Loucy (cell line): ENCODE results near the gene PIK3CB.

Source experiments
- H2AFZ ChIP-seq: fragments of 200-600 bp; sonication (generic); 2 replicates; pipeline ENCODE4 v1.6.0; 2016; ENCODE audit warnings: antibody characterized with exemption, mild to moderate bottlenecking, low read length, moderate library complexity
- H3F3A ChIP-seq: fragments of 200-600 bp; 2 replicates; pipeline ENCODE4 v1.6.0; 2016; ENCODE audit warnings: antibody characterized with exemption, low read depth, mild to moderate bottlenecking
- H3K27me3 ChIP-seq: fragments of 200-600 bp; sonication (generic); 2 replicates; pipeline ENCODE4 v1.6.1; 2014; ENCODE audit warnings: low read length, mild to moderate bottlenecking; ENCODE audit not compliant: insufficient read depth, poor library complexity, severe bottlenecking
- H3K36me3 ChIP-seq: fragments of 200-600 bp; sonication (generic); 2 replicates; pipeline ENCODE4 v1.6.1; 2016; ENCODE audit warnings: low read length; ENCODE audit not compliant: insufficient read depth
- H3K4me1 ChIP-seq: fragments of 200-600 bp; sonication (generic); 2 replicates; pipeline ENCODE4 v1.5.1; 2014; ENCODE audit warnings: low read length, mild to moderate bottlenecking; ENCODE audit not compliant: insufficient read depth, poor library complexity, severe bottlenecking
- H3K4me2 ChIP-seq: fragments of 200-600 bp; sonication (generic); 2 replicates; pipeline ENCODE4 v1.6.0; 2014; ENCODE audit warnings: antibody characterized with exemption, low read length, low read depth, mild to moderate bottlenecking; ENCODE audit not compliant: poor library complexity, severe bottlenecking
- H3K4me3 ChIP-seq: fragments of 200-600 bp; sonication (generic); 2 replicates; pipeline ENCODE4 v1.5.1; 2014; ENCODE audit warnings: low read length, mild to moderate bottlenecking, mixed read lengths; ENCODE audit not compliant: poor library complexity, severe bottlenecking
- H3K79me2 ChIP-seq: fragments of 200-600 bp; sonication (generic); 2 replicates; pipeline ENCODE4 v1.6.1; 2014; ENCODE audit warnings: low read length; ENCODE audit not compliant: insufficient read depth
- H3K9ac ChIP-seq: fragments of 200-600 bp; sonication (generic); 2 replicates; pipeline ENCODE4 v1.6.0; 2014; ENCODE audit warnings: mild to moderate bottlenecking, low read depth, low read length, moderate library complexity; ENCODE audit not compliant: poor library complexity, severe bottlenecking
- H3K9me2 ChIP-seq: fragments of 200-600 bp; sonication (generic); replicated peaks from 2 replicates; pipeline ENCODE4 v1.6.1; 2016; ENCODE audit warnings: low read depth, low read length, mixed read lengths
- H3K9me3 ChIP-seq: fragments of 200-600 bp; sonication (generic); 2 replicates; pipeline ENCODE4 v1.6.1; 2014; ENCODE audit warnings: mild to moderate bottlenecking, antibody characterized with exemption, low read length, low read depth; ENCODE audit not compliant: insufficient read depth
- H4K20me1 ChIP-seq: fragments of 200-600 bp; sonication (generic); 2 replicates; pipeline ENCODE4 v1.6.0; 2014; ENCODE audit warnings: antibody characterized with exemption, low read length, mild to moderate bottlenecking; ENCODE audit not compliant: insufficient read depth, poor library complexity, severe bottlenecking
- EZH2phosphoT487 ChIP-seq: fragments of 200-600 bp; IDR thresholded peaks from 2 replicates; pipeline ENCODE4 v1.6.1; 2018; ENCODE audit warnings: antibody characterized with exemption, mild to moderate bottlenecking, moderate library complexity, borderline replicate concordance
- TF ChIP-seq, protein P1 (sequence below): fragments of 200-600 bp; sonication (generic); conservative IDR thresholded peaks from 2 replicates; pipeline ENCODE4 v1.5.1; 2014; ENCODE audit warnings: mild to moderate bottlenecking, antibody characterized with exemption, low read length

PIK3CB gene

GRCh38 chr3:138724443-138724842, 110.3 kb downstream of the PIK3CB start:
- no peaks in the 10 kb centered on the region for H3K9me3 ChIP-seq
- H3K9ac ChIP-seq: no peak overlapping the region
- H4K20me1 ChIP-seq: no peaks in the 10 kb centered on the region
- no peak for TF ChIP-seq EZH2phosphoT487
- TF ChIP-seq, protein P1, sequence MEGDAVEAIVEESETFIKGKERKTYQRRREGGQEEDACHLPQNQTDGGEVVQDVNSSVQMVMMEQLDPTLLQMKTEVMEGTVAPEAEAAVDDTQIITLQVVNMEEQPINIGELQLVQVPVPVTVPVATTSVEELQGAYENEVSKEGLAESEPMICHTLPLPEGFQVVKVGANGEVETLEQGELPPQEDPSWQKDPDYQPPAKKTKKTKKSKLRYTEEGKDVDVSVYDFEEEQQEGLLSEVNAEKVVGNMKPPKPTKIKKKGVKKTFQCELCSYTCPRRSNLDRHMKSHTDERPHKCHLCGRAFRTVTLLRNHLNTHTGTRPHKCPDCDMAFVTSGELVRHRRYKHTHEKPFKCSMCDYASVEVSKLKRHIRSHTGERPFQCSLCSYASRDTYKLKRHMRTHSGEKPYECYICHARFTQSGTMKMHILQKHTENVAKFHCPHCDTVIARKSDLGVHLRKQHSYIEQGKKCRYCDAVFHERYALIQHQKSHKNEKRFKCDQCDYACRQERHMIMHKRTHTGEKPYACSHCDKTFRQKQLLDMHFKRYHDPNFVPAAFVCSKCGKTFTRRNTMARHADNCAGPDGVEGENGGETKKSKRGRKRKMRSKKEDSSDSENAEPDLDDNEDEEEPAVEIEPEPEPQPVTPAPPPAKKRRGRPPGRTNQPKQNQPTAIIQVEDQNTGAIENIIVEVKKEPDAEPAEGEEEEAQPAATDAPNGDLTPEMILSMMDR: no peak
- no peaks in the 10 kb centered on the region for H3K4me1 ChIP-seq
- H2AFZ ChIP-seq: no peak overlapping the region
- no peak overlapping the region for H3K4me2 ChIP-seq
- H3K4me3 ChIP-seq: no peak overlapping the region
- H3F3A ChIP-seq: no peaks in the 10 kb centered on the region
- no peaks in the 10 kb centered on the region for H3K27me3 ChIP-seq
- H3K36me3 ChIP-seq: peaks cover 2% of the 10 kb centered on the region; the same call in 1 of the 2 replicates
- H3K9me2 ChIP-seq: no peaks in the 10 kb centered on the region
- no peaks in the 10 kb centered on the region for H3K79me2 ChIP-seq

DNA sequence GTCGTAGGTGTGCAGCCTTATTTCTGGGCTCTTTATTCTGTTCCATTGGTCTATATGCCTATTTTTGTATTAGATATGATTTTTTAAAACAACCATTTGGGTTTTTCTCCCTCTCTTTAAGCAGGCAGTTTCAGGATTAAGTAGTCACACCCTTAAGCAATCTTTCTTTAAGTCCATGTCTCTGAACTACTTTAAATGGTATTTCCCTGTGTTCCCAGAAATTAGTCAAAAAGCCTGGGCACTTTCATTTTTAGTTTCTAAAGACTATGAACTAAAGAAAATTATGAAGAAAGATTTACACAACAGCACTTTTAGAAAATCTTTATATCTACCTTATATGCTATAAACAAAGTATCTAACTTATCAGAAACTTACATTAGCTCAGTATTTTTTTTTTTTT, 115.9 kb downstream of the PIK3CB start:
- no peak overlapping the region for H3K9ac ChIP-seq
- no peaks in the 10 kb centered on the region for H3K9me2 ChIP-seq
- H3K9me3 ChIP-seq: no peaks in the 10 kb centered on the region
- TF ChIP-seq, protein P1: no peak
- no peak for TF ChIP-seq EZH2phosphoT487
- H3F3A ChIP-seq: no peaks in the 10 kb centered on the region
- H2AFZ ChIP-seq: no peak overlapping the region
- no peaks in the 10 kb centered on the region for H3K4me1 ChIP-seq
- no peaks in the 10 kb centered on the region for H4K20me1 ChIP-seq
- no peak overlapping the region for H3K4me2 ChIP-seq
- H3K4me3 ChIP-seq: no peak overlapping the region
- H3K79me2 ChIP-seq: no peaks in the 10 kb centered on the region
- H3K36me3 ChIP-seq: peaks cover under 1% of the 10 kb centered on the region; the same call in 1 of the 2 replicates
- no peaks in the 10 kb centered on the region for H3K27me3 ChIP-seq

DNA sequence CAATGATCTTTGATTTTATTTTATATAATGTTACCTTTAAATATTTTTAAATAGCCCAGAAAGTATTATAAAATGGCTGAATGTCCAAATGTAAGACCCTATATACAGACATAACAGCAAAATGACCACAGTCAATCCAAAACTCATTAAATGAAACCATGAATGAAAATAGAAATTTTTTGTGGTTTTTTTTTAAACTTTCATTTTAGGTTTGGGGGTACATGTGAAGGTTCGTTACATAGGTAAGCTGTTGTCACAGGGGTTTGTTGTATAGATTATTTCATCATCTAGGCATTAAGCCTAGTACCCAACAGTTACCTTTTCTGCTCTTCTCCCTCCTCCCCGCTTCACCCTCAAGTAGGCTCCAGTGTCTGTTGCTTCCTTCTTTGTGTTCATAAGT, 117.4 kb downstream of the PIK3CB start:
- H3K9ac ChIP-seq: no peak overlapping the region
- H3K27me3 ChIP-seq: no peaks in the 10 kb centered on the region
- H3K9me3 ChIP-seq: no peaks in the 10 kb centered on the region
- H3K4me3 ChIP-seq: no peak overlapping the region
- no peaks in the 10 kb centered on the region for H3K4me1 ChIP-seq
- no peaks in the 10 kb centered on the region for H3K9me2 ChIP-seq
- H4K20me1 ChIP-seq: no peaks in the 10 kb centered on the region
- H3K79me2 ChIP-seq: no peaks in the 10 kb centered on the region
- H3K36me3 ChIP-seq: peaks cover 4% of the 10 kb centered on the region; the same call in 1 of the 2 replicates
- H2AFZ ChIP-seq: no peak overlapping the region
- H3F3A ChIP-seq: no peaks in the 10 kb centered on the region
- TF ChIP-seq EZH2phosphoT487: no peak
- TF ChIP-seq, protein P1: no peak
- H3K4me2 ChIP-seq: no peak overlapping the region
